Measurements from ENCODE around the gene BRD4.

BRD4 gene

DNA sequence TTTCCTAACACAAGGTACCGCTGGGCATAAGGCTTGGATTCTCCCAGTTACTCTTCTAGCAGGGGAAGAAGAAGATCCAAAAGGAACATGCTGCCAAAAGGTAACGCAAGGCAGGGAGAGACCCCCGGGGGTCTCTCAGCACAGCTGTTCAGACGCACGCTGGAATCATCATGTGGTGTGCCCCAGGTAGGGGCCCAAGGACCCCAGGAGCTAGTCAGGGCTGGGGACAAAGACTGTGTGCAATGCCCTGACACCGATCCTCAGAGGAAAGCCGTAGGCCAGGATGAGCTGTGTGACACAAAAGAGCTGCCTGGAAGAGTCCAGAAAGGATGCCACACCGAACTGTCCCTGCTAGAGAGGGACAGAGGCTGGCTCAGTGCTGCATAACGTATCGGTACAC lies 77.8 kb downstream of the BRD4 start:
- TF ChIP-seq, protein P1, sequence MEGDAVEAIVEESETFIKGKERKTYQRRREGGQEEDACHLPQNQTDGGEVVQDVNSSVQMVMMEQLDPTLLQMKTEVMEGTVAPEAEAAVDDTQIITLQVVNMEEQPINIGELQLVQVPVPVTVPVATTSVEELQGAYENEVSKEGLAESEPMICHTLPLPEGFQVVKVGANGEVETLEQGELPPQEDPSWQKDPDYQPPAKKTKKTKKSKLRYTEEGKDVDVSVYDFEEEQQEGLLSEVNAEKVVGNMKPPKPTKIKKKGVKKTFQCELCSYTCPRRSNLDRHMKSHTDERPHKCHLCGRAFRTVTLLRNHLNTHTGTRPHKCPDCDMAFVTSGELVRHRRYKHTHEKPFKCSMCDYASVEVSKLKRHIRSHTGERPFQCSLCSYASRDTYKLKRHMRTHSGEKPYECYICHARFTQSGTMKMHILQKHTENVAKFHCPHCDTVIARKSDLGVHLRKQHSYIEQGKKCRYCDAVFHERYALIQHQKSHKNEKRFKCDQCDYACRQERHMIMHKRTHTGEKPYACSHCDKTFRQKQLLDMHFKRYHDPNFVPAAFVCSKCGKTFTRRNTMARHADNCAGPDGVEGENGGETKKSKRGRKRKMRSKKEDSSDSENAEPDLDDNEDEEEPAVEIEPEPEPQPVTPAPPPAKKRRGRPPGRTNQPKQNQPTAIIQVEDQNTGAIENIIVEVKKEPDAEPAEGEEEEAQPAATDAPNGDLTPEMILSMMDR (IDR thresholded peaks at IDR 0.05; ENCODE audit: low read depth, low read length) = no peak
- no peak for DNase-seq (ENCODE audit: extremely low read depth, low read depth)

DNA sequence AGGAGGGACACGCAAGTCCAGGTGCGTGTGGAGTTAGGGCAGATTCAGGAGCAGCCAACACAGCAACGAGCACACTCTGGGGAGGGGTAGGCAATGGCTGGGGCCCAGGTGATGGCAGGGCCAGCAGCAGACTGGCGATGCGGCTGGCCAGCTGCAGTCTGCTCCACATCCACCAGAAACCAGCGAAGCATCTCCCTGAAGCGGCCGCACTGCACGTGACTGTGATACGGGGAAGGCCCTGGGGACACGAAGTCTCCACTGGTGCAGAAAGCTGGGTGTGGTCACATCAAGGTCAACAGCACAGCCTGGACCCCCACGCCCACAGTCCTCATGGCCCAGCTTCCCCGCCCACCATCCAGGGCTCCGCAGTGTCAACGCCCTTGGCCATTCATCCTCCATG lies 78.8 kb downstream of the BRD4 start:
- no peak for DNase-seq (ENCODE audit: extremely low read depth, low read depth)
- TF ChIP-seq, protein P1 (IDR thresholded peaks at IDR 0.05; ENCODE audit: low read depth, low read length) = no peak

DNA sequence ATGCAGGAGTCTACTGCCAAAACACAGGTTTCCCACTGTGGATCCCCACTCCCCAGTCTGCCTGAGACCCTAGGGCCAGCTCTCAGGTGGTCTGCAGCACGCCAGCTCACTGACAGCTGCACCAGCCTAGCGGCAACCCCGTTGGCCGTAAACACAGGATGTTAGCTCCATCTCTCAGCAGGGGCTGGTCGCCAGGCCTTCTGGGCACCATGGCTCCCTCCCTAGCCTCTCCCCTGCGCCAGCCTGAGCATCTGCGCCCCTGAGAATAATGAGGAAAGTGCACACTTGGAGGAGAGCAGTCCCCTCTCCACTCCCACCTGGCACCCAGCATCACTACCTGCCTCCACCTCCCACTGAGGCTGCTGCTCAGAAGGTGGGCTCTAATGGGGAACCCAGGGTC lies 79.3 kb downstream of the BRD4 start:
- TF ChIP-seq, protein P1 (IDR thresholded peaks at IDR 0.05; ENCODE audit: low read depth, low read length) = no peak
- DNase-seq (ENCODE audit: extremely low read depth, low read depth) = no peak

DNA sequence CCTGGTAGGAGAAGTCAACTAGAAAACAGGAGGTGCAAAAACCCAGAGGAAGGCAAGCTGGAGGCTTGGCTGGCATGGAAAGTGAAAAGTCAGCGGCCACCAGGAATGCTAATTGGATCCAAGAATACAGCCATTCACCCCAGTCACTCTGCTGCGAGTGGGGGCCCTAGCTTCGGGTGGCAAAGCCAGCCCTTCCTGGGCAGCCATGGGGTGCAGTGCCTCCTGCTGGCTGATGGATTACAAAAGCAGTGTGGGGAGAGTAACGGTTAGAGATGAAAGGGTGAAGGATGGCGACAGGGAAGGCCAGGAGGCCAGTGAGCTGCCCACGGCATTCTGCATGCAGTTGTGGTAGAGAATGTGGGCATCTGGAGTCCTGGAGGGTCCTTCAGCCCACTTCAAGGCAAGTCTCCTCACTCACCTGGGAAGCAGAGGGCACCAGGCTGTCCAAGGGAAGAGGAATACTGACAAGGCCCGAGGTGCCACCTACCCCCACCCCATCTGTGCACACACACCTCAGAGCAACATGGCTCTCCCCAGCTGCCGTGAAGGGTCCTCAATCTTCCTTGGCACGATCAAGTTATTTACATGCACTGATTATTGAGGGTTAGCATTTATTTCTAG lies 79.8 kb downstream of the BRD4 start:
- DNase-seq (ENCODE audit: extremely low read depth, low read depth) = peak; percentile 22

GRCh38 chr19:15251749-15252397 lies 80.5 kb downstream of the BRD4 start:
- TF ChIP-seq, protein P1 (IDR thresholded peaks at IDR 0.05; ENCODE audit: low read depth, low read length) = peak; percentile 52
- peak; percentile 92 for DNase-seq (ENCODE audit: extremely low read depth, low read depth)

More for the DNA sequence above, 79.8 kb downstream of the BRD4 start:
- TF ChIP-seq, protein P1 (IDR thresholded peaks at IDR 0.05; ENCODE audit: low read depth, low read length) = peak; percentile 62

- no peak for DNase-seq (ENCODE audit: extremely low read depth, low read depth)
These were observed 81.2 kb downstream of the BRD4 start for GRCh38 chr19:15251010-15251748.

More at GRCh38 chr19:15251010-15251748, 81.2 kb downstream of the BRD4 start:
- TF ChIP-seq, protein P1 (IDR thresholded peaks at IDR 0.05; ENCODE audit: low read depth, low read length) = no peak

All from AG09319 (cell line).